Osteoblast (primary cell): Measurements from ENCODE around the gene BICD1. TPM values are rescaled to one million over a fixed set of nuclear protein-coding genes. Genes with fewer than 3 reads are reported as not detected.

Source experiments
- DNase-seq: peaks from one replicate; pipeline ENCODE4 v3.0.0; 2011; ENCODE audit warnings: low spot score, mixed read lengths; ENCODE audit not compliant: insufficient read length; ENCODE audit errors: missing footprints
- H2AFZ ChIP-seq: 2 replicates; pipeline ENCODE4 v1.6.0; 2011; ENCODE audit warnings: mild to moderate bottlenecking, low read length
- H3K27ac ChIP-seq: 2 replicates; pipeline ENCODE4 v1.5.1; 2011; ENCODE audit warnings: mild to moderate bottlenecking, low read depth, low read length, moderate library complexity
- H3K27me3 ChIP-seq: 2 replicates; pipeline ENCODE4 v1.6.0; 2012; ENCODE audit warnings: mild to moderate bottlenecking, control low read depth, inconsistent platforms, low read length, moderate library complexity; ENCODE audit not compliant: insufficient read depth
- H3K36me3 ChIP-seq: 2 replicates; pipeline ENCODE4 v1.5.1; 2011; ENCODE audit warnings: mild to moderate bottlenecking, low read length, control low read depth, moderate library complexity; ENCODE audit not compliant: insufficient read depth
- H3K4me1 ChIP-seq: 2 replicates; pipeline ENCODE4 v1.5.1; 2011; ENCODE audit warnings: mild to moderate bottlenecking, low read length, control low read depth, moderate library complexity; ENCODE audit not compliant: insufficient read depth
- H3K4me2 ChIP-seq: 2 replicates; pipeline ENCODE4 v1.6.0; 2011; ENCODE audit warnings: mild to moderate bottlenecking, low read length; ENCODE audit not compliant: insufficient read depth
- H3K4me3 ChIP-seq: fragments of 200-600 bp; sonication (generic); 3 replicates; pipeline ENCODE4 v1.5.1; 2012; ENCODE audit warnings: mild to moderate bottlenecking, low read length, inconsistent platforms; ENCODE audit not compliant: insufficient read depth
- H3K79me2 ChIP-seq: 2 replicates; pipeline ENCODE4 v1.6.0; 2012; ENCODE audit warnings: mild to moderate bottlenecking, low read length, control low read depth, inconsistent platforms; ENCODE audit not compliant: insufficient read depth
- H3K9me3 ChIP-seq: 2 replicates; pipeline ENCODE4 v1.5.1; 2011; ENCODE audit warnings: low read depth, low read length, control low read depth
- H4K20me1 ChIP-seq: 2 replicates; pipeline ENCODE4 v1.6.0; 2012; ENCODE audit warnings: mild to moderate bottlenecking, low read length, control low read depth; ENCODE audit not compliant: insufficient read depth
- CTCF ChIP-seq: IDR thresholded peaks from 2 replicates; pipeline ENCODE4 v1.5.1; 2011; ENCODE audit warnings: mild to moderate bottlenecking, low read depth, low read length, moderate library complexity; ENCODE audit errors: extremely low read depth
- small RNA-seq: library from RNA; depleted of rRNA; stranded (forward); fragments of <200 nt; gene quantifications from one replicate; pipeline ENCODE3, GENCODE V24; 2012
- total RNA-seq: library from RNA; depleted of rRNA; stranded (reverse); fragments of >200 nt; gene quantifications from 2 replicates; pipeline ENCODE4 v1.2.3, GENCODE V29; 2012

BICD1 gene
- total RNA-seq, 1 donor = 21.0 TPM

GRCh38 chr12:32423559-32423958, 316.9 kb downstream of the BICD1 start:
- Histone ChIP-seq H3K4me2 (no peak overlapping the region), H3K79me2 (no peaks in the 10 kb centered on the region), H3K27me3 (no peaks in the 10 kb centered on the region), H3K36me3 (no peaks in the 10 kb centered on the region), H2AFZ (no peak overlapping the region), H3K9me3 (no peaks in the 10 kb centered on the region), H4K20me1 (no peaks in the 10 kb centered on the region), H3K4me3 (no peak overlapping the region), H3K4me1 (no peaks in the 10 kb centered on the region), H3K27ac (no peak overlapping the region)
- TF ChIP-seq CTCF = no peak
- no peak for DNase-seq

GRCh38 chr12:32431025-32431424, 324.4 kb downstream of the BICD1 start:
- Histone ChIP-seq H3K4me1 (no peaks in the 10 kb centered on the region), H3K36me3 (no peaks in the 10 kb centered on the region), H3K4me2 (no peak overlapping the region), H3K4me3 (no peak overlapping the region), H3K9me3 (no peaks in the 10 kb centered on the region), H3K79me2 (no peaks in the 10 kb centered on the region), H3K27ac (no peak overlapping the region), H3K27me3 (no peaks in the 10 kb centered on the region), H2AFZ (no peak overlapping the region), H4K20me1 (no peaks in the 10 kb centered on the region)
- TF ChIP-seq CTCF = no peak
- no peak for DNase-seq

Small RNA genes lying within 50 kb of the gene (small RNA-seq; reads per million reads assigned to genes)
- gene AC048344.2 (not detected), gene AC048344.3 (not detected), gene RF00019 (not detected)

Other genes with a start within 250 kb of the BICD1 start
- 23.6 and 31.5 TPM in 2 replicates for gene RESF1, start 147.4 kb upstream of the BICD1 start, total RNA-seq